ENCODE measurements around the gene SRRM4.

SRRM4 gene

DNA sequence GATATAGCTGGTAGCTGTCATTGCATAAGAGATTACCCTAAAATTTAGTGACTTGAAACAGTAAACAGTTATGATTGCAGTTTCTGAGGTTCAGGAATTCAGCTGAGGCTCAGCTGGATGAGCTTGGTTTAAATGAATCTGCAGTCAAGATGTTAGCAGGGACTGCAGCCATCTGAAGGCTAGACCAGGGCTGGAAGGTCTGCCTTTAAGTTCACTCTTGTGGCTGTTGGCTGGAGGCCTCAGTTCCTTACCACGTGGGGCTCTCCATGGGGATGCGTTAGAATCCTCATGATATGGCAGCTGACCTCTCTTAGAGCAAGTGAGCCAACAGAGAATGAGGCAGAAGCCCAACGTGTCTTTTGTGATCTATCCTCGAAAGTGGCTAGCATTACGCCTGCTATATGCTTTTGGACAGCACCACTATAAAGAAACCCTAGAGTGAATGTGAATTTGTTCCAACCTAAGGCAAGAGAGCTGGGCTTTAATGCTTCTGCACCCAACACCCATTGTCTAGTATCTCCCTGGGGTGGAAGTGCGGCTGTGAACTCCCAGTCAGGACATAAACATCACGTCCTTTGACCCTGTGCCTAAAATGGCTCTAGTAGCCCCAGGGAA lies 223.4 kb downstream of the SRRM4 start:
- TF ChIP-seq MYC (IDR thresholded peaks at IDR 0.05; ENCODE audit: low read depth, low read length): no peak
- TF ChIP-seq, protein P1, sequence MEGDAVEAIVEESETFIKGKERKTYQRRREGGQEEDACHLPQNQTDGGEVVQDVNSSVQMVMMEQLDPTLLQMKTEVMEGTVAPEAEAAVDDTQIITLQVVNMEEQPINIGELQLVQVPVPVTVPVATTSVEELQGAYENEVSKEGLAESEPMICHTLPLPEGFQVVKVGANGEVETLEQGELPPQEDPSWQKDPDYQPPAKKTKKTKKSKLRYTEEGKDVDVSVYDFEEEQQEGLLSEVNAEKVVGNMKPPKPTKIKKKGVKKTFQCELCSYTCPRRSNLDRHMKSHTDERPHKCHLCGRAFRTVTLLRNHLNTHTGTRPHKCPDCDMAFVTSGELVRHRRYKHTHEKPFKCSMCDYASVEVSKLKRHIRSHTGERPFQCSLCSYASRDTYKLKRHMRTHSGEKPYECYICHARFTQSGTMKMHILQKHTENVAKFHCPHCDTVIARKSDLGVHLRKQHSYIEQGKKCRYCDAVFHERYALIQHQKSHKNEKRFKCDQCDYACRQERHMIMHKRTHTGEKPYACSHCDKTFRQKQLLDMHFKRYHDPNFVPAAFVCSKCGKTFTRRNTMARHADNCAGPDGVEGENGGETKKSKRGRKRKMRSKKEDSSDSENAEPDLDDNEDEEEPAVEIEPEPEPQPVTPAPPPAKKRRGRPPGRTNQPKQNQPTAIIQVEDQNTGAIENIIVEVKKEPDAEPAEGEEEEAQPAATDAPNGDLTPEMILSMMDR (IDR thresholded peaks at IDR 0.05; ENCODE audit: low read depth, low read length): no peak
- TF ChIP-seq, protein P2, sequence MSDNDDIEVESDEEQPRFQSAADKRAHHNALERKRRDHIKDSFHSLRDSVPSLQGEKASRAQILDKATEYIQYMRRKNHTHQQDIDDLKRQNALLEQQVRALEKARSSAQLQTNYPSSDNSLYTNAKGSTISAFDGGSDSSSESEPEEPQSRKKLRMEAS (IDR thresholded peaks at IDR 0.05; ENCODE audit: low read depth, low read length): no peak
- TF ChIP-seq POLR2A (IDR thresholded peaks at IDR 0.05; ENCODE audit: extremely low read depth, insufficient read length): no peak
- no peak overlapping the region for H3K4me3 ChIP-seq (ENCODE audit: low read depth, low read length)
- DNase-seq (ENCODE audit: low read depth): no peak

DNA sequence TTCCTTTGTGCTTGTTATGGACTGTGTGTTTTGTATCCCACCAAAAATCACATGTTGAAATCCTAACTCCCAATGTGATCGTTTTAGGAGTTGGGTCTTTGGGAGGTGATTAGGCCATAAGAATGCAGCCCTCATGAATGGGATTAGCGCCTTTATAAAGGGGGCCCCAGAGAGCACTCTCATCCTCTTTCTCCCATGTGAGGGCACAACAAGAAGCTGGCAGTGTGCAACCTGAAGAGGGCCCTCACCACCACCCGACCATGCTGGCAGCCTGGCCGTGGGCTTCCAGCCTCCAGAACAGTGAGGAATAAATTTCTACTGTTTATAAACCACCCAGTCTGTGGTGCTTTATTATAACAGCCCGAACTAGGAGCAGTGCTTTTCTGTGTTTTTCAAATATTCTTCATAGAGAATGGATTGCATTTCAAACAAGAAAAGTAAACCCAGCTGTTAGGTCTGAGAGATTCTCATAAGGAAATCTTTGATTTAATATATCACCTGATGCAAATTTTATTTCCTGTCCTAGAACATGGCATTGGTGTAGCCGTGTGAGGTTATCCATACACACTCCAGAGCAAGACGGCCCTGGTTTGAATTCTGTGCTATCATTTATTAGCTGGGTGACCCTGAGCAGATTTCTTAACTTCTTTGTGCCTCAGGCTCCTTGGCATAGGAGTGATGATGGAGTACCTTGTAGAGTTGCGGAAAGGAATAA lies 225.2 kb downstream of the SRRM4 start:
- H3K4me3 ChIP-seq (ENCODE audit: low read depth, low read length): no peak overlapping the region
- no peak for TF ChIP-seq MYC (IDR thresholded peaks at IDR 0.05; ENCODE audit: low read depth, low read length)
- TF ChIP-seq, protein P1 (IDR thresholded peaks at IDR 0.05; ENCODE audit: low read depth, low read length): no peak
- no peak for TF ChIP-seq POLR2A (IDR thresholded peaks at IDR 0.05; ENCODE audit: extremely low read depth, insufficient read length)
- TF ChIP-seq, protein P2 (IDR thresholded peaks at IDR 0.05; ENCODE audit: low read depth, low read length): no peak
- DNase-seq (ENCODE audit: low read depth): no peak

DNA sequence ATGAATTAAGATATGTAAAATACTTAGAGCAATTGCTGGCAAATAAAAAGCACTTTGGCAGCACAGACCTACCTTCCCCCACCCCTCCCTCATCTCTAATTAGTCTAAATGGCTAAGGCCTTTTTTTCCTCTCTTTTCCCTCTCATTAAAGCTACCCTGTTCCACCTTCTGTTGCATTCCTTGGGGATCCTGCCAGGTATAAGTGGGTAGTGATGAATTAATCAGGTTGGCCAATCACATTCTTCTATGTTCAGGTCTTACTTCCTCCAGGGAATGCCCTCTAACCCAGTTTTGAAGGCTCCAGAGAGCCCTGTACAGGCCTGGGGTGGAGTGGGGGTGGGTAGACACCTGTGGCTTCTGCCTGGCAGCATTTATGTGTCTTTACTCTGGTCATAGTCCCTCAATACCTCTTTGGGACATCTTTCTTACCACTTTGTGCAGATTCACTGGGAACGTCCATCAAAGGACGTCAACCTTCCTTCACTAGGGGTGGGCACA lies 225.8 kb downstream of the SRRM4 start:
- TF ChIP-seq, protein P2 (IDR thresholded peaks at IDR 0.05; ENCODE audit: low read depth, low read length): no peak
- no peak for TF ChIP-seq MYC (IDR thresholded peaks at IDR 0.05; ENCODE audit: low read depth, low read length)
- TF ChIP-seq POLR2A (IDR thresholded peaks at IDR 0.05; ENCODE audit: extremely low read depth, insufficient read length): no peak
- TF ChIP-seq, protein P1 (IDR thresholded peaks at IDR 0.05; ENCODE audit: low read depth, low read length): no peak
- DNase-seq (ENCODE audit: low read depth): no peak
- H3K4me3 ChIP-seq (ENCODE audit: low read depth, low read length): no peak overlapping the region

DNA sequence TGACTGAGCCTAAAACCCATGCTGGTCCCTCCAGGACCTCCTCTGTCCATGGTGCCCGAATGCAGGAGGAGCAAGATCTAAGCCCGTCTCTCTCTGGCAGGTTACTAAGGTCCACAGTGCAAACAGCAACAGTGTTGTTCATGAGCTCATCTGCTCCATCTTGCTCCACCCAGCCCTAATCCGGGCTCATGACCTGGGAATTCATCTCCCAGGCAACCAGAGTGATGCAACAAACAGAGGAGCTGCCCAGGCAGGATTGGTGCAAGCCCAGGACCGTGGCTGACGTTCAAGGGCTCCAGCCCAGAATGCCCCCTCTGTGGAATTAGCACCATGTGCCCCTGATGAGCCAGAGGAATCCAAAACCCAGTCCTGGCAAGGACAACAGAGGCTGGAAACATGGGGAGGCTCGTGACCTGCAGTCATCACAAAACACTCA lies 227.3 kb downstream of the SRRM4 start:
- TF ChIP-seq MYC (IDR thresholded peaks at IDR 0.05; ENCODE audit: low read depth, low read length) (no peak), POLR2A (IDR thresholded peaks at IDR 0.05; ENCODE audit: extremely low read depth, insufficient read length) (no peak)
- TF ChIP-seq, protein P2 (IDR thresholded peaks at IDR 0.05; ENCODE audit: low read depth, low read length): no peak
- TF ChIP-seq, protein P1 (IDR thresholded peaks at IDR 0.05; ENCODE audit: low read depth, low read length): no peak
- H3K4me3 ChIP-seq (ENCODE audit: low read depth, low read length): no peak overlapping the region
- DNase-seq (ENCODE audit: low read depth): no peak

DNA sequence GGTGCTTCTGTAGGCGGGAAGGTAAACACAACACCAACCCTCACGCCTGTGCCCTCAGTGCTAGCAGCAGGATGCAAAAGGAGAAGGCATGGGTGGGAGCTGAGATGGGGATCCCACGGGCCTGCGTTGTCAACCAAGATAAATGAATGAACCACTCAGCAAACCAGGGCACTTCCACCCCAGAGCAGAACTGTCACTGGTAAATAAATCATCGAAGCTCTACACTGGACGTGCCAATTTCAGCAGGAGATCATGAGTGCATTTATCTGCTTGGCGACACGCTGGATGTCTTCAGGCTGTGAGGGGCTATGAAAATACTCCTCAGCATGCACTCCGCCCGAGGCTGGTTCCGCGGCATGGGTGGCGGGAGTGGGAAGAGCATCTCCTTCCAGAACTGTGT lies 230.5 kb downstream of the SRRM4 start:
- H3K4me3 ChIP-seq (ENCODE audit: low read depth, low read length): no peak overlapping the region
- DNase-seq (ENCODE audit: low read depth): no peak
- no peak for TF ChIP-seq MYC (IDR thresholded peaks at IDR 0.05; ENCODE audit: low read depth, low read length)
- TF ChIP-seq, protein P2 (IDR thresholded peaks at IDR 0.05; ENCODE audit: low read depth, low read length): no peak
- no peak for TF ChIP-seq POLR2A (IDR thresholded peaks at IDR 0.05; ENCODE audit: extremely low read depth, insufficient read length)
- TF ChIP-seq, protein P1 (IDR thresholded peaks at IDR 0.05; ENCODE audit: low read depth, low read length): no peak

All from NB4 (cell line).